ENCODE measurements around the gene ATG101.

ATG101 gene

GRCh38 chr12:52080403-52081251, 10.8 kb downstream of the ATG101 start:
- DNase-seq (ENCODE audit: low read depth), result no peak

- DNase-seq (ENCODE audit: low read depth), result no peak
Measured at GRCh38 chr12:52081263-52081733, 11.5 kb downstream of the ATG101 start.

- DNase-seq (ENCODE audit: low read depth), result no peak
Measured at GRCh38 chr12:52082026-52082668, 12.4 kb downstream of the ATG101 start.

GRCh38 chr12:52082669-52082987, 12.8 kb downstream of the ATG101 start:
- DNase-seq (ENCODE audit: low read depth), result no peak

GRCh38 chr12:52082988-52083637, 13.3 kb downstream of the ATG101 start:
- no peak for DNase-seq (ENCODE audit: low read depth)

GRCh38 chr12:52083638-52083996, 13.8 kb downstream of the ATG101 start:
- DNase-seq (ENCODE audit: low read depth), result no peak

- no peak for DNase-seq (ENCODE audit: low read depth)
Measured at GRCh38 chr12:52084491-52085231, 14.9 kb downstream of the ATG101 start.

GRCh38 chr12:52085682-52086180, 16.0 kb downstream of the ATG101 start:
- no peak for DNase-seq (ENCODE audit: low read depth)

GRCh38 chr12:52086366-52086765, 16.6 kb downstream of the ATG101 start:
- DNase-seq (ENCODE audit: low read depth), result no peak

GRCh38 chr12:52086944-52087835, 17.4 kb downstream of the ATG101 start:
- DNase-seq (ENCODE audit: low read depth), result no peak

- no peak for DNase-seq (ENCODE audit: low read depth)
Measured at GRCh38 chr12:52087961-52088820, 18.4 kb downstream of the ATG101 start.

GRCh38 chr12:52089491-52089890, 19.7 kb downstream of the ATG101 start:
- no peak for DNase-seq (ENCODE audit: low read depth)

GRCh38 chr12:52090291-52090690, 20.5 kb downstream of the ATG101 start:
- no peak for DNase-seq (ENCODE audit: low read depth)

- DNase-seq (ENCODE audit: low read depth), result no peak
Measured at GRCh38 chr12:52091061-52091460, 21.3 kb downstream of the ATG101 start.

GRCh38 chr12:52091869-52092268, 22.1 kb downstream of the ATG101 start:
- no peak for DNase-seq (ENCODE audit: low read depth)

GRCh38 chr12:52093346-52093745, 23.6 kb downstream of the ATG101 start:
- no peak for DNase-seq (ENCODE audit: low read depth)

GRCh38 chr12:52096332-52097044, 26.7 kb downstream of the ATG101 start:
- DNase-seq (ENCODE audit: low read depth), result no peak

- DNase-seq (ENCODE audit: low read depth), result no peak
Measured at GRCh38 chr12:52097045-52097666, 27.4 kb downstream of the ATG101 start.
